Putamen (tissue), 1 donor: ENCODE measurements around the gene NPW.

Experiments
- DNase-seq: peaks from one replicate; pipeline ENCODE4 v3.0.0-alpha.2; 2016; ENCODE audit warnings: low spot score

The NPW gene

GRCh38 chr16:1984347-1985225 lies 35.0 kb upstream of the NPW start:
- DNase-seq: peak; percentile 31

- DNase-seq: no peak
Observed at GRCh38 chr16:1985466-1986150, 34.0 kb upstream of the NPW start.

- no peak for DNase-seq
Observed at GRCh38 chr16:1987198-1987597, 32.4 kb upstream of the NPW start.

- DNase-seq: no peak
Observed at GRCh38 chr16:1989209-1990100, 30.1 kb upstream of the NPW start, which contains the start of gene SYNGR3. SYNGR3 (plus strand) TSS chr16:1989970; CDS start chr16:1990103, 133 bp downstream.

- no peak for DNase-seq
Observed at GRCh38 chr16:1990101-1990350, 29.6 kb upstream of the NPW start.

GRCh38 chr16:1990351-1991134 lies 29.0 kb upstream of the NPW start:
- DNase-seq: no peak

GRCh38 chr16:1991135-1991551 lies 28.4 kb upstream of the NPW start:
- no peak for DNase-seq

GRCh38 chr16:1991588-1991947 lies 28.0 kb upstream of the NPW start:
- no peak for DNase-seq

- DNase-seq: peak; percentile 77
Observed at GRCh38 chr16:1991948-1992703, 27.5 kb upstream of the NPW start.

GRCh38 chr16:1992704-1993317 lies 26.8 kb upstream of the NPW start:
- no peak for DNase-seq

GRCh38 chr16:1993731-1994131 lies 25.9 kb upstream of the NPW start:
- no peak for DNase-seq

GRCh38 chr16:1997494-1998359 lies 21.9 kb upstream of the NPW start:
- DNase-seq: no peak

GRCh38 chr16:1998360-1998835 lies 21.2 kb upstream of the NPW start:
- no peak for DNase-seq

- DNase-seq: no peak
Observed at GRCh38 chr16:1998852-1999801, 20.5 kb upstream of the NPW start.

- no peak for DNase-seq
Observed at GRCh38 chr16:1999866-2000514, 19.6 kb upstream of the NPW start.

GRCh38 chr16:2001035-2001434 lies 18.6 kb upstream of the NPW start:
- DNase-seq: no peak

- DNase-seq: no peak
Observed at GRCh38 chr16:2001456-2002355, 17.9 kb upstream of the NPW start.
